Colonic mucosa (tissue), 4 donors: ENCODE results near the gene IRF2. TPM values are rescaled to one million over a fixed set of nuclear protein-coding genes. Genes with fewer than 3 reads are reported as not detected.

Source experiments
- DNase-seq: peaks from one replicate; pipeline ENCODE4 v3.0.0-alpha.2; 2020
- H3K27ac ChIP-seq: fragments of 200-600 bp; one replicate; pipeline ENCODE4 v1.8.0; 2021
- H3K27me3 ChIP-seq: fragments of 200-600 bp; one replicate; pipeline ENCODE4 v1.8.0; 2021
- H3K36me3 ChIP-seq: fragments of 200-600 bp; one replicate; pipeline ENCODE4 v1.8.0; 2021
- H3K4me1 ChIP-seq: fragments of 200-600 bp; one replicate; pipeline ENCODE4 v1.8.0; 2021; ENCODE audit warnings: mild to moderate bottlenecking
- H3K4me3 ChIP-seq: fragments of 200-600 bp; one replicate; pipeline ENCODE4 v1.8.0; 2021
- H3K9ac ChIP-seq, 2 donors: one replicate each; pipeline ENCODE4 v1.7.0; 2013; ENCODE audit warnings: control low read depth in 2 of 2, low read depth in 2 of 2, low read length in 2 of 2
- H3K9me3 ChIP-seq: fragments of 200-600 bp; one replicate; pipeline ENCODE4 v1.8.0; 2021
- intact Hi-C: fragments of 100-400 bp; cut with DNase I; formaldehyde crosslinking; loops from one replicate; pipeline ENCODE4 v1.14.1; 2022
- total RNA-seq, 2 donors: library from RNA; stranded (reverse); fragmentation: NEBNext Ultra II Directional in 1 of 2; extraction: Animal tissue kit (Norgen Biotek cat#: 25700) in 1 of 2; gene quantifications; one replicate each; pipeline ENCODE4 v1.2.1, GENCODE V29; 2021
- TF ChIP-seq, protein P1 (sequence below): fragments of 200-600 bp; IDR thresholded peaks from one replicate; pipeline ENCODE4 v1.8.0; 2022; ENCODE audit warnings: antibody characterized with exemption, mild to moderate bottlenecking
- donor health status: healthy.
- donor health status: DM: no; HTN: no; CAD: no.
- donor health status: DM: no; HTN: no; CAD: no.

IRF2 gene
- total RNA-seq, 2 donors from 2014 or later, result 36.2 to 61.9 TPM

DNA sequence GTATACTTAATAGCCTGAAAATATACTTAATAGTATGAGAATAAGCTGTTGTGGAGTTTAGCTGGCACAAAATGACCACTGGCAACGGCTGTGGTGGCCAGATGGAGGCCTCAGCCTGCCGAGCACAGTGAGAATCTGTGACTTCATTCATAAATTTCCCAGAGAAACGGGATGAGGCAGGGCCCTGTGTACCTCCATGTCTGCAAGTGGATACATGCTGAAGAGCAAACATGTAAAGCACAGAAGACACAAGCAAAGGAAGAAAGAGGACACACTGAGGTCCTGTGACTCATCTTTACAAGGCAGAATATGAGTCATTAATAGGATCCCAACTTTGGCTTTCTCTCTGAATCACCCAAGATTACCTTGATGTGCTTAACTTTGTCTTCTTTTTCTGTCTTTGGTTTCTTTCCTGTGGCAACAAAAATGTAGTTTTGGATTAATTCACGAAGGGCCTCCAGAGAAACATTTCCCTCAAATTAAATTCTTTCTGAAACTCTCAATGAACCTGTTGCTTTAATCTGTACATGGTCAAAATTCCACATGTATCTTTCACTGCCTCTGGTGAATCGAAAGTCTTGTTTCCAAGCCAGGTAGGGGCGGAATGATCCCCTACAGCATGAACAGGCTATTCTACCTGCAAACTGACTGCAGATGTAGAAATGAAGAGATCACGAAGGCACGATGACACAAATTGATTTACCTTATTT is 56.4 kb downstream of the IRF2 start:
- TF ChIP-seq, protein P1, sequence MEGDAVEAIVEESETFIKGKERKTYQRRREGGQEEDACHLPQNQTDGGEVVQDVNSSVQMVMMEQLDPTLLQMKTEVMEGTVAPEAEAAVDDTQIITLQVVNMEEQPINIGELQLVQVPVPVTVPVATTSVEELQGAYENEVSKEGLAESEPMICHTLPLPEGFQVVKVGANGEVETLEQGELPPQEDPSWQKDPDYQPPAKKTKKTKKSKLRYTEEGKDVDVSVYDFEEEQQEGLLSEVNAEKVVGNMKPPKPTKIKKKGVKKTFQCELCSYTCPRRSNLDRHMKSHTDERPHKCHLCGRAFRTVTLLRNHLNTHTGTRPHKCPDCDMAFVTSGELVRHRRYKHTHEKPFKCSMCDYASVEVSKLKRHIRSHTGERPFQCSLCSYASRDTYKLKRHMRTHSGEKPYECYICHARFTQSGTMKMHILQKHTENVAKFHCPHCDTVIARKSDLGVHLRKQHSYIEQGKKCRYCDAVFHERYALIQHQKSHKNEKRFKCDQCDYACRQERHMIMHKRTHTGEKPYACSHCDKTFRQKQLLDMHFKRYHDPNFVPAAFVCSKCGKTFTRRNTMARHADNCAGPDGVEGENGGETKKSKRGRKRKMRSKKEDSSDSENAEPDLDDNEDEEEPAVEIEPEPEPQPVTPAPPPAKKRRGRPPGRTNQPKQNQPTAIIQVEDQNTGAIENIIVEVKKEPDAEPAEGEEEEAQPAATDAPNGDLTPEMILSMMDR, result no peak
- H3K9me3 ChIP-seq, result no peaks in the 10 kb centered on the region
- H3K9ac ChIP-seq, result peak overlapping the region; percentile 26 to 32
- H3K4me1 ChIP-seq, result peaks cover 3% of the 10 kb centered on the region
- intact Hi-C loops, result no loop called here
- no peaks in the 10 kb centered on the region for H3K27me3 ChIP-seq
- H3K27ac ChIP-seq, result peak overlapping the region; percentile 67
- H3K36me3 ChIP-seq, result peaks cover 7% of the 10 kb centered on the region
- no peak for DNase-seq
- no peak overlapping the region for H3K4me3 ChIP-seq

DNA sequence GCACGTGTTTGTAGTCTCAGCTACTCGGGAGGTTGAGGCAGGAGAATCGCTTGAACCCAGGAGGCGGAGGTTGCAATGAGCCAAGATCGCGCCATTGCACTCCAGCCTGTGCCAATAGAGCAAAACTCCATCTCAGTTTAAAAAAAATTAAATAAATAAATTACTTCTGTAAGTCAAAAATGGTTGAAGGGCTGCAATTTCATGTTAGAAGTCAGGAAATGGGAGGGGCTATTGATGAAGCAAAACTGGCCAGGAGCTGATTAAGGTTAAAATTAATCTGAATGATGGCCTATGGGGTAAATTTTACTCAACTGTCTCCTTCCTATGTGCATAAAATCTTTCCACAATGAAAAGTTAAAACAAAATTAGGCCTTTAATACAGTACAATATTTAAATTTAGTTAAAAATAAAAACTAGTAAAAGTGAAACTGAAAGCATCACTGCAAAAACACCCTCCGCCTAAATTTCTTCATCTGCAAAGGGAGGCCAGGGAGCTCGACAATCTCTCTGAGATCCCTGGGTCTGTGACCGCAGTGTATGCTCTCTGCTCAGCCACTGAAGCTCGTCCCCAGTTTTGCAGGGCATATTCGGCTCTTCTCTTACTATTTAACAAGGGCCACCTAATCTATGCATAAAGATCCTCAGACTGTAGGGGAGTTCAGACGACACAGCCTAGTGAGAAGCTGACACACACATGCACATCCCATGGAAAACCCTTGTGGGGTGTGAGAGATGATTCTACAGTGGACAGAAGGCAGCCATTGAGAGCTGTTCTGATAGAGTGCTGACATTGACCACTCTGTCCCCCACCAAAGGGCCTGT is 57.2 kb downstream of the IRF2 start:
- TF ChIP-seq, protein P1, result no peak
- Histone ChIP-seq H3K4me1 (peaks cover 3% of the 10 kb centered on the region), H3K4me3 (no peak overlapping the region), H3K9me3 (no peaks in the 10 kb centered on the region), H3K27me3 (no peaks in the 10 kb centered on the region), H3K9ac (peak overlapping the region; percentile 26 to 32), H3K27ac (peak overlapping the region; percentile 67), H3K36me3 (peaks cover 7% of the 10 kb centered on the region)
- no peak for DNase-seq
- intact Hi-C loops, result no loop called here

- H3K4me3 ChIP-seq, result no peak overlapping the region
- no peak overlapping the region for H3K27ac ChIP-seq
- DNase-seq, result no peak
- TF ChIP-seq, protein P1, result no peak
- H3K4me1 ChIP-seq, result peaks cover 3% of the 10 kb centered on the region
- no peaks in the 10 kb centered on the region for H3K27me3 ChIP-seq
- peaks cover 7% of the 10 kb centered on the region for H3K36me3 ChIP-seq
- no peaks in the 10 kb centered on the region for H3K9me3 ChIP-seq
- intact Hi-C loops, result no loop called here
- peak overlapping the region in 1 of 2 donors; percentile 18 for H3K9ac ChIP-seq
Measured at GRCh38 chr4:184415071-184415470, 59.3 kb downstream of the IRF2 start.

DNA sequence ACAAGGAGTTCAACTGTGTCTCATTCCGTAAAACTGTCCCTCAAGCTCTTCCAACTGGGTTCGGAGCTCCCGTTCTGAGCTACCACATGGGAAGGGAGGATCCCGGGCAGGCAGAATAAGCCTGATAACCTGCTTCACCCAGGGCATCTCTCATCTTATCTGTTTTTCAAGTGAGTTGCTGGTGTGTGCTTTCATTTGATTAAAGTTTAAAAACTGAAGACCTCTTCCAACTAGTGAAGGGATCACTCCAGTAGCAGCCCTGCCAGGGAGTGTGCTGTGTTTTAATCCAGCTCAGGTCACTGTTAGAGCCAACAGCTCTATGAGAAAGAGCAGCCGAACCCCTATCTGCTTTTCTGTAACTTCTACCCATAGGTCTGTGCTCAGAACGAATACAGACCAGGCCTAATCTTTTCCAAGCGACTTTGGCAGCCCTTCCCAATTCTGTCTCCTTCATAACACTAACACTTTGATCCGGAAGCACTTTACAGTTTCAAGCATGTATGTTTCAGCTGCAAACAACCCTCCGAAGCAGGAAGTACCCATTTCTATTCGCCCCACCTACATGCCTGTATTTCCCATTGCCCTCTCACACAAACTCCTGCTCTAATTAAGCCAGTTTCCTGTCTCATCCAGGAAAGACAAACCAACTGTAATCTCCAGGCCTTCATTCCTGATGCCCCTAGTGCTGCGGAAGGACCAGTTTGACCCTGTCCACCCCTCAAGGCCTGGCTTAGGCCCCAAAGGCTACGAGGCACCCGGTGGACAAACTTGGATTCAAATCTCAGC is 60.9 kb downstream of the IRF2 start:
- Histone ChIP-seq H3K4me3 (no peak overlapping the region), H3K27ac (peak overlapping the region; percentile 69), H3K27me3 (no peaks in the 10 kb centered on the region), H3K9me3 (no peaks in the 10 kb centered on the region), H3K36me3 (peaks cover 7% of the 10 kb centered on the region), H3K9ac (peak overlapping the region in 1 of 2 donors; percentile 47), H3K4me1 (peaks cover 3% of the 10 kb centered on the region)
- DNase-seq, result peak; percentile 37
- intact Hi-C loops, result no loop called here
- TF ChIP-seq, protein P1, result no peak

DNA sequence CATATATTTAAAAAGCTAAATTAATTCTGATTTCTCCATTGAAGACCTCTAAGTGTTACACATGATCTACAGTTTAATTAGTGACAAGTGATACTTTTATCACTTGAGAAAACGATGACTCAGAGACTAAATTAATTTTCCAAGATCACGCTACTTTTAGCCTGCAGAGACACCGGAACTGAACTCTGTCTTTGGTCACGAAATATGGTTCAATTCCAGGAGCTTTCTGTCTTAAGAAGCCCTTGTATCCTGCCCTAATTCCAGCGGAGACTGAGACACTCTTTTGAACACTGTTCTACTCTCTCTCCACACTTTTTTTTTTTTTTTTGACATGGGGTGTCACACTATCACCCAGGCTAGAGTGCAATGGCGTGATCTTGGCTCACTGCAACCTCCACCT is 63.6 kb downstream of the IRF2 start:
- Histone ChIP-seq H3K27ac (no peak overlapping the region), H3K9ac (no peak overlapping the region), H3K36me3 (peaks cover 14% of the 10 kb centered on the region), H3K9me3 (no peaks in the 10 kb centered on the region), H3K27me3 (no peaks in the 10 kb centered on the region), H3K4me3 (no peak overlapping the region), H3K4me1 (peaks cover 10% of the 10 kb centered on the region)
- TF ChIP-seq, protein P1, result no peak
- intact Hi-C loops, result no loop called here
- DNase-seq, result no peak
